Measurements from ENCODE around the gene INCA1.

Gene INCA1

GRCh38 chr17:4949321-4950074 lies 47.8 kb downstream of the INCA1 start:
- H3K27ac ChIP-seq (replicated peaks): peak overlapping the region; percentile 98
- H3K27me3 ChIP-seq (ENCODE audit: insufficient read depth, poor library complexity, severe bottlenecking): no peaks in the 10 kb centered on the region
- peak overlapping the region; percentile 43 for H3K4me3 ChIP-seq (replicated peaks; ENCODE audit: insufficient read depth, low read length)
- TF ChIP-seq SPI1 (IDR thresholded peaks at IDR 0.05; ENCODE audit: borderline replicate concordance, low read depth) (no peak), CTCF (IDR thresholded peaks at IDR 0.05; ENCODE audit: insufficient read depth, low read length) (no peak)
- peak; percentile 63 to 71 for DNase-seq (ENCODE audit: low read depth in 1 of 2, low spot score in 1 of 2)

- H3K27ac ChIP-seq (replicated peaks): peak overlapping the region; percentile 98
- peak in 1 of 2 experiments; percentile 68 for DNase-seq (ENCODE audit: low read depth in 1 of 2, low spot score in 1 of 2)
- H3K27me3 ChIP-seq (ENCODE audit: insufficient read depth, poor library complexity, severe bottlenecking): no peaks in the 10 kb centered on the region
- TF ChIP-seq CTCF (IDR thresholded peaks at IDR 0.05; ENCODE audit: insufficient read depth, low read length) (no peak), REST (IDR thresholded peaks at IDR 0.05; ENCODE audit: insufficient replicate concordance, low read depth) (no peak), SPI1 (IDR thresholded peaks at IDR 0.05; ENCODE audit: borderline replicate concordance, low read depth) (no peak), GABPA (IDR thresholded peaks at IDR 0.05; ENCODE audit: low read depth) (no peak), POLR2AphosphoS5 (IDR thresholded peaks at IDR 0.05; ENCODE audit: low read depth) (no peak)
- peak overlapping the region; percentile 43 for H3K4me3 ChIP-seq (replicated peaks; ENCODE audit: insufficient read depth, low read length)
These were observed 48.4 kb downstream of the INCA1 start for GRCh38 chr17:4948931-4949320.

GRCh38 chr17:4948166-4948930 lies 49.0 kb downstream of the INCA1 start, which contains the start of gene PFN1:
TSS of gene PFN1 (minus strand) at chr17:4948530. CDS start at chr17:4948394, 136 bp downstream.
- peak; percentile 69 to 89 for DNase-seq (ENCODE audit: low read depth in 1 of 2, low spot score in 1 of 2)

More at GRCh38 chr17:4948166-4948930, 49.0 kb downstream of the INCA1 start, which contains the start of gene PFN1:
- TF ChIP-seq GABPA (IDR thresholded peaks at IDR 0.05; ENCODE audit: low read depth) (peak; percentile 38), CTCF (IDR thresholded peaks at IDR 0.05; ENCODE audit: insufficient read depth, low read length) (no peak), POLR2AphosphoS5 (IDR thresholded peaks at IDR 0.05; ENCODE audit: low read depth) (peak; percentile 88), SPI1 (IDR thresholded peaks at IDR 0.05; ENCODE audit: borderline replicate concordance, low read depth) (no peak), REST (IDR thresholded peaks at IDR 0.05; ENCODE audit: insufficient replicate concordance, low read depth) (no peak)
- peak within 1 kb of the TSS; percentile 67 for H3K4me3 ChIP-seq (replicated peaks; ENCODE audit: insufficient read depth, low read length)
- H3K27me3 ChIP-seq (ENCODE audit: insufficient read depth, poor library complexity, severe bottlenecking): no peaks in the 10 kb centered on the region
- H3K27ac ChIP-seq (replicated peaks): peak within 1 kb of the TSS; percentile 98
